H1 (cell line): ENCODE data around the gene NKX2-4. TPM values are rescaled to one million over a fixed set of nuclear protein-coding genes. Genes with fewer than 3 reads are reported as not detected.

Experiments used
- CTCF ChIA-PET: fragments of 300-600 bp; sonication (Branson Sonifier 250); formaldehyde crosslinking; loops from one replicate; lab custom pipeline; 2021; ENCODE audit not compliant: partially characterized antibody; lab: Charles Lee
- POLR2A ChIA-PET: fragments of 300-600 bp; sonication (Branson Sonifier 250); formaldehyde crosslinking; loops from one replicate; lab custom pipeline; 2021; ENCODE audit warnings: inconsistent platforms; ENCODE audit not compliant: partially characterized antibody; lab: Charles Lee
- DNase-seq, 2 experiments: peaks; one replicate each; pipeline versions ENCODE4 v3.0.0 to v3.0.0-alpha.2; 2010 to 2022; ENCODE audit warnings: low spot score in 2 of 2, low read depth in 1 of 2, mixed read lengths in 1 of 2
- FAIRE-seq: peaks from 2 replicates; lab custom pipeline; 2011; peaks lifted over from hg19 to GRCh38; lab: Jason Lieb, UNC
- H2AFZ ChIP-seq: 2 replicates; pipeline ENCODE4 v1.8.1; 2012; ENCODE audit warnings: low read length, inconsistent platforms
- H2AK5ac ChIP-seq: 2 replicates; pipeline ENCODE4 v1.6.1; 2013; ENCODE audit warnings: low read depth, low read length
- H2BK120ac ChIP-seq: replicated peaks from 2 replicates; pipeline ENCODE3; 2013; ENCODE audit warnings: low read depth, low read length, inconsistent platforms
- H2BK12ac ChIP-seq: 2 replicates; pipeline ENCODE4 v1.6.1; 2013; ENCODE audit warnings: low read depth, low read length
- H2BK15ac ChIP-seq: 2 replicates; pipeline ENCODE4 v1.6.1; 2013; ENCODE audit warnings: low read length
- H2BK20ac ChIP-seq: 2 replicates; pipeline ENCODE4 v1.6.1; 2013; ENCODE audit warnings: low read length
- H2BK5ac ChIP-seq: 2 replicates; pipeline ENCODE4 v1.6.1; 2013; ENCODE audit warnings: low read depth, low read length
- H3K14ac ChIP-seq: 2 replicates; pipeline ENCODE4 v1.6.1; 2013; ENCODE audit warnings: inconsistent platforms; ENCODE audit not compliant: insufficient read length
- H3K18ac ChIP-seq: 2 replicates; pipeline ENCODE4 v1.6.1; 2013; ENCODE audit warnings: low read length; ENCODE audit errors: extremely low read depth
- H3K23ac ChIP-seq: 2 replicates; pipeline ENCODE4 v1.6.1; 2013; ENCODE audit warnings: inconsistent platforms; ENCODE audit not compliant: insufficient read length
- H3K23me2 ChIP-seq: 2 replicates; pipeline ENCODE4 v1.6.1; 2013; ENCODE audit warnings: low read depth, low read length
- H3K27ac ChIP-seq: 2 replicates; pipeline ENCODE4 v1.6.1; 2011; ENCODE audit warnings: low read depth, low read length, inconsistent platforms
- H3K27me3 ChIP-seq, 4 experiments: replicated peaks in 1 of 4; 1 replicate in 1 of 4; 2 replicates in 3 of 4; pipeline versions ENCODE4 v1.6.1 to v1.8.1; 2011 to 2013; ENCODE audit warnings: low read length in 3 of 4, mild to moderate bottlenecking in 3 of 4, inconsistent platforms in 2 of 4, mixed read lengths in 2 of 4, moderate library complexity in 1 of 4; ENCODE audit not compliant: control insufficient read depth in 3 of 4, insufficient read depth in 3 of 4; ENCODE audit errors: extremely low read depth in 1 of 4
- H3K36me3 ChIP-seq, 4 experiments: 2 replicates each; pipeline versions ENCODE4 v1.6.1 to v1.8.1; 2011 to 2013; ENCODE audit warnings: mild to moderate bottlenecking in 4 of 4, low read length in 3 of 4, moderate library complexity in 2 of 4, control low read depth in 1 of 4, inconsistent platforms in 1 of 4; ENCODE audit not compliant: insufficient read depth in 4 of 4, control insufficient read depth in 2 of 4
- H3K4ac ChIP-seq: replicated peaks from 2 replicates; pipeline ENCODE3; 2013; ENCODE audit warnings: low read length, low read depth, mixed read lengths, inconsistent platforms; ENCODE audit not compliant: insufficient read length
- H3K4me1 ChIP-seq, 4 experiments: replicated peaks in 1 of 4; 1 replicate in 1 of 4; 2 replicates in 3 of 4; pipeline versions ENCODE4 v1.6.1 to v1.8.1; 2011 to 2013; ENCODE audit warnings: low read length in 3 of 4, inconsistent platforms in 2 of 4, mixed read lengths in 1 of 4; ENCODE audit not compliant: insufficient read depth in 4 of 4, control insufficient read depth in 3 of 4
- H3K4me2 ChIP-seq, 2 experiments: 2 replicates each; pipeline versions ENCODE4 v1.6.1 to v1.8.1; 2011 to 2013; ENCODE audit warnings: low read depth in 2 of 2, low read length in 2 of 2, control low read depth in 1 of 2, inconsistent platforms in 1 of 2, mild to moderate bottlenecking in 1 of 2; ENCODE audit not compliant: insufficient read depth in 1 of 2
- H3K4me3 ChIP-seq, 4 experiments: fragments of 200-600, 300-600 bp in 1 of 4; sonication (generic), shearing (Covaris generic), sonication (Bioruptor Twin) in 1 of 4; 2 replicates each; pipeline versions ENCODE4 v1.5.1 to v1.8.1; 2011 to 2016; ENCODE audit warnings: low read length in 4 of 4, low read depth in 3 of 4, control low read depth in 2 of 4, inconsistent platforms in 2 of 4, mild to moderate bottlenecking in 2 of 4, mixed read lengths in 1 of 4, moderate library complexity in 1 of 4; ENCODE audit not compliant: insufficient read depth in 2 of 4; ENCODE audit errors: extremely low read depth in 1 of 4
- H3K56ac ChIP-seq: replicated peaks from 2 replicates; pipeline ENCODE3; 2013; ENCODE audit warnings: low read depth, mild to moderate bottlenecking, mixed read lengths, low read length, inconsistent platforms; ENCODE audit not compliant: insufficient read length
- H3K79me1 ChIP-seq: 2 replicates; pipeline ENCODE4 v1.6.1; 2013; ENCODE audit warnings: low read depth, low read length, control low read depth
- H3K79me2 ChIP-seq, 2 experiments: 2 replicates each; pipeline versions ENCODE4 v1.6.1 to v1.8.1; 2012 to 2013; ENCODE audit warnings: low read length in 2 of 2, mild to moderate bottlenecking in 2 of 2, inconsistent platforms in 1 of 2; ENCODE audit not compliant: insufficient read depth in 2 of 2, control insufficient read depth in 1 of 2
- H3K9ac ChIP-seq, 4 experiments: replicated peaks in 1 of 4; 1 replicate in 1 of 4; 2 replicates in 3 of 4; pipeline versions ENCODE4 v1.6.1 to v1.8.1; 2011 to 2013; ENCODE audit warnings: low read depth in 3 of 4, low read length in 3 of 4, control low read depth in 2 of 4, mild to moderate bottlenecking in 2 of 4, moderate library complexity in 2 of 4, inconsistent platforms in 1 of 4; ENCODE audit errors: extremely low read depth in 1 of 4
- H3K9me3 ChIP-seq, 2 experiments: 2 replicates each; pipeline versions ENCODE4 v1.6.1 to v1.8.1; 2012 to 2013; ENCODE audit warnings: mild to moderate bottlenecking in 2 of 2, moderate library complexity in 2 of 2, control low read depth in 1 of 2, inconsistent platforms in 1 of 2, low read depth in 1 of 2, low read length in 1 of 2, mixed read lengths in 1 of 2; ENCODE audit not compliant: insufficient read depth in 2 of 2
- H4K20me1 ChIP-seq, 2 experiments: replicated peaks in 1 of 2; 2 replicates each; pipeline versions ENCODE3 to v1.8.1; 2011 to 2013; ENCODE audit warnings: inconsistent platforms in 2 of 2, low read length in 2 of 2, mild to moderate bottlenecking in 1 of 2; ENCODE audit not compliant: insufficient read depth in 2 of 2, control insufficient read depth in 1 of 2
- H4K5ac ChIP-seq: 2 replicates; pipeline ENCODE4 v1.6.1; 2013; ENCODE audit warnings: low read length, low read depth, mixed read lengths, inconsistent platforms; ENCODE audit not compliant: insufficient read length
- H4K8ac ChIP-seq: 2 replicates; pipeline ENCODE4 v1.8.0; 2013; ENCODE audit warnings: mild to moderate bottlenecking, moderate library complexity, low read length, inconsistent platforms; ENCODE audit not compliant: insufficient read depth; ENCODE audit errors: extremely low read depth
- H4K91ac ChIP-seq: replicated peaks from 2 replicates; pipeline ENCODE3; 2013; ENCODE audit warnings: low read length, mixed read lengths, inconsistent platforms; ENCODE audit not compliant: insufficient read length
- BCL11A ChIP-seq, 2 experiments: IDR thresholded peaks; one replicate each; pipeline ENCODE4 v1.6.1; 2011; ENCODE audit warnings: low read depth in 2 of 2, low read length in 2 of 2, mild to moderate bottlenecking in 2 of 2
- FOSL1 ChIP-seq: IDR thresholded peaks from 2 replicates; pipeline ENCODE4 v1.6.1; 2011; ENCODE audit warnings: mild to moderate bottlenecking, low read depth, low read length, moderate library complexity; ENCODE audit not compliant: insufficient read depth
- NRF1 ChIP-seq: IDR thresholded peaks from 2 replicates; pipeline ENCODE4 v1.6.1; 2011; ENCODE audit warnings: mild to moderate bottlenecking, low read depth, low read length, improper control_type of control experiment
- POLR2A ChIP-seq, 2 experiments: IDR thresholded peaks; 1 replicate in 1 of 2; 2 replicates in 1 of 2; pipeline ENCODE4 v1.6.1; 2011; ENCODE audit warnings: low read depth in 2 of 2, low read length in 2 of 2, mild to moderate bottlenecking in 2 of 2; ENCODE audit errors: control extremely low read depth in 1 of 2
- RNF2 ChIP-seq: fragments of 200-900, 300-1000 bp; sonication (generic); IDR thresholded peaks from 2 replicates; pipeline ENCODE4 v1.7.1; 2016; ENCODE audit warnings: borderline replicate concordance, low read depth, mild to moderate bottlenecking, antibody characterized with exemption, low read length; ENCODE audit not compliant: poor library complexity, severe bottlenecking; ENCODE audit errors: missing control alignments
- SAP30 ChIP-seq: fragments of 300-600 bp; sonication (generic); IDR thresholded peaks from 2 replicates; pipeline ENCODE4 v1.7.1; 2012; ENCODE audit warnings: low read length, moderate library complexity, mild to moderate bottlenecking, inconsistent platforms; ENCODE audit not compliant: insufficient read depth, insufficient replicate concordance
- SIRT6 ChIP-seq: IDR thresholded peaks from one replicate; pipeline ENCODE4 v1.7.1; 2012; ENCODE audit warnings: low read length, inconsistent platforms
- WGBS, 2 experiments: shearing (Covaris generic) in 1 of 2; methylation state at CpG; one replicate each; pipeline versions ENCODE4 v1.1.6 to v1.1.7; 2013 to 2015; ENCODE audit warnings: low lambda C conversion rate in 2 of 2, mixed read lengths in 2 of 2, inconsistent platforms in 1 of 2, low coverage in 1 of 2, missing lambda C conversion rate in 1 of 2; ENCODE audit not compliant: insufficient replicate concordance in 2 of 2, insufficient coverage in 1 of 2, insufficient read length in 1 of 2; ENCODE audit errors: extremely low coverage in 1 of 2, missing lambda C conversion rate in 1 of 2; 5-methylcytosine and 5-hydroxymethylcytosine counted together
- polyA plus RNA-seq, 7 experiments: library from polyadenylated mRNA; depleted of rRNA in 3 of 7; stranded (reverse) in 5 of 7; unstranded in 2 of 7; fragments of >200 nt in 5 of 7; fragments of 200-250 nt in 2 of 7; gene quantifications; 1 replicate in 5 of 7; 2 replicates in 1 of 7; 4 replicates in 1 of 7; pipeline versions ENCODE4 v1.2.1 to v1.2.3, GENCODE V29; 2011 to 2013; ENCODE audit warnings: missing spikeins in 2 of 7, mixed read lengths in 2 of 7
- total RNA-seq: library from RNA; stranded (reverse); fragmentation: NEBNext Ultra II Directional; extraction: Animal tissue kit (Norgen Biotek cat#: 25700); gene quantifications from 2 replicates; pipeline ENCODE4 v1.2.1, GENCODE V29; 2021

The NKX2-4 gene
- total and polyA plus RNA-seq, 2 of the 8 experiments (the other 6 are each of a cell fraction or from before 2014, with no cell fraction given), result 0.12 to 0.37 TPM

GRCh38 chr20:21424846-21425245 is 27.5 kb upstream of the NKX2-4 start:
- H2BK20ac ChIP-seq, result no peak overlapping the region
- no peak overlapping the region for H3K9ac ChIP-seq
- no peak for TF ChIP-seq BCL11A (IDR thresholded peaks at IDR 0.05; ENCODE audit: low read depth in 2 of 2, low read length in 2 of 2)
- no peak for TF ChIP-seq SAP30
- TF ChIP-seq POLR2A (IDR thresholded peaks at IDR 0.05; ENCODE audit: control extremely low read depth in 1 of 2, low read depth in 2 of 2, low read length in 2 of 2), result no peak
- no peak for TF ChIP-seq RNF2
- TF ChIP-seq NRF1, result no peak
- TF ChIP-seq SIRT6, result no peak
- TF ChIP-seq FOSL1, result no peak
- no peak overlapping the region for H4K91ac ChIP-seq
- peaks cover 0 to 3% of the 10 kb centered on the region in 2 experiments; a peak in 1 of 4 replicates for H3K9me3 ChIP-seq
- H2BK5ac ChIP-seq, result no peak overlapping the region
- no peaks in the 10 kb centered on the region for H3K36me3 ChIP-seq
- no peak overlapping the region for H3K18ac ChIP-seq
- H3K4me1 ChIP-seq, result no peaks in the 10 kb centered on the region
- FAIRE-seq, result no peak
- H2BK15ac ChIP-seq, result no peak overlapping the region
- H3K4me3 ChIP-seq, result no peak overlapping the region
- no peaks in the 10 kb centered on the region for H4K20me1 ChIP-seq
- no peak overlapping the region for H3K27ac ChIP-seq
- no peak overlapping the region for H3K23ac ChIP-seq
- no peak overlapping the region for H4K5ac ChIP-seq
- ChIA-PET CTCF (no interaction called here), POLR2A (no interaction called here)
- no peak overlapping the region for H2BK120ac ChIP-seq
- H3K4ac ChIP-seq, result no peak overlapping the region
- no peak overlapping the region for H3K14ac ChIP-seq
- no peak overlapping the region for H2AK5ac ChIP-seq
- no peak overlapping the region for H2AFZ ChIP-seq
- H3K79me1 ChIP-seq, result no peaks in the 10 kb centered on the region
- no peak for DNase-seq
- no peak overlapping the region for H2BK12ac ChIP-seq
- no peak overlapping the region for H3K4me2 ChIP-seq
- H4K8ac ChIP-seq, result no peak overlapping the region
- H3K79me2 ChIP-seq, result no peaks in the 10 kb centered on the region
- no peaks in the 10 kb centered on the region for H3K23me2 ChIP-seq
- WGBS, 2 experiments, result 77% methylated on average over 4 of the region's 4 CpGs; no CpG with 5 or more reads in 1 of the 2 experiments
- H3K56ac ChIP-seq, result no peak overlapping the region
- H3K27me3 ChIP-seq, result no peaks in the 10 kb centered on the region
